GM15510 (cell line): ENCODE data around the gene RBFA.

Source experiments
- POLR2A ChIP-seq: IDR thresholded peaks from 3 replicates; pipeline ENCODE4 v1.6.1; 2011; ENCODE audit warnings: borderline replicate concordance; ENCODE audit not compliant: insufficient read length; ENCODE audit errors: extremely low read depth

Gene RBFA

GRCh38 chr18:80050797-80051196 lies 16.6 kb downstream of the RBFA start:
- no peak for TF ChIP-seq POLR2A

GRCh38 chr18:80056095-80056494 lies 21.9 kb downstream of the RBFA start:
- no peak for TF ChIP-seq POLR2A

- no peak for TF ChIP-seq POLR2A
These were observed 25.7 kb downstream of the RBFA start for GRCh38 chr18:80059945-80060344.

GRCh38 chr18:80065705-80066104 lies 31.5 kb downstream of the RBFA start:
- TF ChIP-seq POLR2A = no peak

- TF ChIP-seq POLR2A = no peak
These were observed 33.1 kb downstream of the RBFA start for GRCh38 chr18:80067321-80067720.

GRCh38 chr18:80067897-80068296 lies 33.7 kb downstream of the RBFA start:
- TF ChIP-seq POLR2A = no peak

- TF ChIP-seq POLR2A = no peak
These were observed 34.5 kb downstream of the RBFA start for GRCh38 chr18:80068571-80069272.

GRCh38 chr18:80070825-80071224 lies 36.6 kb downstream of the RBFA start:
- no peak for TF ChIP-seq POLR2A

- TF ChIP-seq POLR2A = no peak
These were observed 39.9 kb downstream of the RBFA start for GRCh38 chr18:80074183-80074582.

- TF ChIP-seq POLR2A = no peak
These were observed 40.5 kb downstream of the RBFA start for GRCh38 chr18:80074697-80075096.

- no peak for TF ChIP-seq POLR2A
These were observed 41.7 kb downstream of the RBFA start for GRCh38 chr18:80075940-80076339.

- TF ChIP-seq POLR2A = no peak
These were observed 42.1 kb downstream of the RBFA start for GRCh38 chr18:80076379-80076778.

- no peak for TF ChIP-seq POLR2A
These were observed 43.6 kb downstream of the RBFA start for GRCh38 chr18:80077873-80078272.
